Transverse colon (tissue), 4 donors: ENCODE results near the gene PLEKHA7.

ENCODE experiments used
- EP300 ChIP-seq: sonication (generic); formaldehyde crosslinking; IDR thresholded peaks from one replicate; pipeline ENCODE4 v1.6.1; 2017; ENCODE audit warnings: antibody characterized with exemption, low read depth
- POLR2A ChIP-seq: fragments of 450-650 bp; IDR thresholded peaks from one replicate; pipeline ENCODE4 v1.6.1; 2016; ENCODE audit warnings: antibody characterized with exemption, mild to moderate bottlenecking, moderate library complexity
- POLR2AphosphoS5 ChIP-seq, 3 donors: sonication (generic); formaldehyde crosslinking; IDR thresholded peaks; one replicate each; pipeline ENCODE4 v1.6.1; 2016; ENCODE audit warnings: antibody characterized with exemption in 3 of 3
- TF ChIP-seq, protein P1 (sequence below), 5 experiments: fragments of 200-600 bp in 3 of 5; fragments of 450-650 bp in 2 of 5; sonication (generic) in 3 of 5; IDR thresholded peaks; 1 replicate in 2 of 5; 2 replicates in 3 of 5; pipeline ENCODE4 v1.5.1; 2016 to 2017; ENCODE audit warnings: antibody characterized with exemption in 5 of 5, inconsistent platforms in 3 of 5, mild to moderate bottlenecking in 2 of 5, moderate library complexity in 1 of 5

- TF ChIP-seq EP300 = no peak
- TF ChIP-seq, protein P1, sequence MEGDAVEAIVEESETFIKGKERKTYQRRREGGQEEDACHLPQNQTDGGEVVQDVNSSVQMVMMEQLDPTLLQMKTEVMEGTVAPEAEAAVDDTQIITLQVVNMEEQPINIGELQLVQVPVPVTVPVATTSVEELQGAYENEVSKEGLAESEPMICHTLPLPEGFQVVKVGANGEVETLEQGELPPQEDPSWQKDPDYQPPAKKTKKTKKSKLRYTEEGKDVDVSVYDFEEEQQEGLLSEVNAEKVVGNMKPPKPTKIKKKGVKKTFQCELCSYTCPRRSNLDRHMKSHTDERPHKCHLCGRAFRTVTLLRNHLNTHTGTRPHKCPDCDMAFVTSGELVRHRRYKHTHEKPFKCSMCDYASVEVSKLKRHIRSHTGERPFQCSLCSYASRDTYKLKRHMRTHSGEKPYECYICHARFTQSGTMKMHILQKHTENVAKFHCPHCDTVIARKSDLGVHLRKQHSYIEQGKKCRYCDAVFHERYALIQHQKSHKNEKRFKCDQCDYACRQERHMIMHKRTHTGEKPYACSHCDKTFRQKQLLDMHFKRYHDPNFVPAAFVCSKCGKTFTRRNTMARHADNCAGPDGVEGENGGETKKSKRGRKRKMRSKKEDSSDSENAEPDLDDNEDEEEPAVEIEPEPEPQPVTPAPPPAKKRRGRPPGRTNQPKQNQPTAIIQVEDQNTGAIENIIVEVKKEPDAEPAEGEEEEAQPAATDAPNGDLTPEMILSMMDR (IDR thresholded peaks at IDR 0.05) = no peak
- no peak for TF ChIP-seq POLR2AphosphoS5 (IDR thresholded peaks at IDR 0.05)
- TF ChIP-seq POLR2A = no peak
Measured at GRCh38 chr11:16917941-16918340, 96.3 kb downstream of the PLEKHA7 start.
